ENCODE results near the gene CRYGS.

DNA sequence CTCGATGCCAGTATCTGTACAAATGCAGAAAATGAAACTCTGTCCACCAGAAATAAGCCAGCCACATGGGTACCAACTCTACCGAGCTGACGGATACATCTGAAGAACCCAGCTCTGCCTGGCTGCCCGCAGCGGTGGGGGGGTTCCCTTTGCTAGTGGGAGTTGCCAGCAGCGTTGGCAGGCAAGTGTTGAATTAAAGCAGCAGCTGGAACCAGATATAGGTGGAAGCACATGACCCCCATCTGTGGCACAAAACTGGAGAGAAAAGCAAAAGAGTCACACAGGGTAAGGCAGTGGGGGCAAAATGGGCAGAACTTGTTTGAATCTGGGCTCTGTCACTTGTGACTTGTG lies 17.9 kb downstream of the CRYGS start:
- TF ChIP-seq, protein P1, sequence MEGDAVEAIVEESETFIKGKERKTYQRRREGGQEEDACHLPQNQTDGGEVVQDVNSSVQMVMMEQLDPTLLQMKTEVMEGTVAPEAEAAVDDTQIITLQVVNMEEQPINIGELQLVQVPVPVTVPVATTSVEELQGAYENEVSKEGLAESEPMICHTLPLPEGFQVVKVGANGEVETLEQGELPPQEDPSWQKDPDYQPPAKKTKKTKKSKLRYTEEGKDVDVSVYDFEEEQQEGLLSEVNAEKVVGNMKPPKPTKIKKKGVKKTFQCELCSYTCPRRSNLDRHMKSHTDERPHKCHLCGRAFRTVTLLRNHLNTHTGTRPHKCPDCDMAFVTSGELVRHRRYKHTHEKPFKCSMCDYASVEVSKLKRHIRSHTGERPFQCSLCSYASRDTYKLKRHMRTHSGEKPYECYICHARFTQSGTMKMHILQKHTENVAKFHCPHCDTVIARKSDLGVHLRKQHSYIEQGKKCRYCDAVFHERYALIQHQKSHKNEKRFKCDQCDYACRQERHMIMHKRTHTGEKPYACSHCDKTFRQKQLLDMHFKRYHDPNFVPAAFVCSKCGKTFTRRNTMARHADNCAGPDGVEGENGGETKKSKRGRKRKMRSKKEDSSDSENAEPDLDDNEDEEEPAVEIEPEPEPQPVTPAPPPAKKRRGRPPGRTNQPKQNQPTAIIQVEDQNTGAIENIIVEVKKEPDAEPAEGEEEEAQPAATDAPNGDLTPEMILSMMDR (IDR thresholded peaks at IDR 0.05): no peak
- TF ChIP-seq POLR2A (IDR thresholded peaks at IDR 0.05): no peak

Measured in Peyer's patch (tissue), 4 donors.